HepG2 (cell line): ENCODE results near the gene NPEPL1. TPM values are rescaled to one million over a fixed set of nuclear protein-coding genes. Genes with fewer than 3 reads are reported as not detected.

ENCODE experiments used
- ATAC-seq: fragments of 200-7000 bp; cut with Tn5 transposase; 3 replicates; pipeline ENCODE4 v1.9.1; 2020; ENCODE audit warnings: mild to moderate bottlenecking, moderate library complexity
- BruUV-seq: library from RNA; stranded (reverse); fragments of 400-500 nt; replicated peaks from 2 replicates; lab custom pipeline; 2021; lab: Mats Ljungman, UMichigan
- CTCF ChIA-PET: fragments of 300-600 bp; formaldehyde crosslinking; extraction: SDS; loops from one replicate; lab custom pipeline; 2021; ENCODE audit warnings: low total read pairs, inconsistent platforms, low intra/inter-chr PET ratio; lab: Yijun Ruan, JAX
- POLR2A ChIA-PET: fragments of 350-600 bp; sonication (Branson Sonifier 250); formaldehyde crosslinking; loops from one replicate; lab custom pipeline; 2020; ENCODE audit warnings: antibody characterized with exemption, inconsistent platforms; lab: Yijun Ruan, JAX
- DNase-seq: peaks from one replicate; pipeline ENCODE4 v3.0.0-alpha.2; 2015; ENCODE audit warnings: low spot score
- FAIRE-seq: peaks from 3 replicates; lab custom pipeline; 2011; peaks lifted over from hg19 to GRCh38; lab: Jason Lieb, UNC
- H2AFZ ChIP-seq: one replicate; pipeline ENCODE4 v1.6.1; 2011; ENCODE audit warnings: low read length, inconsistent platforms
- H3K27ac ChIP-seq: fragments of 300-600 bp; 3 replicates; pipeline ENCODE4 v1.8.0; 2011; ENCODE audit warnings: mixed run types, mild to moderate bottlenecking, mixed read lengths, low read length, inconsistent platforms; ENCODE audit not compliant: insufficient read depth; ENCODE audit errors: extremely low read length
- H3K27me3 ChIP-seq, 2 experiments: fragments of 200-600 bp in 1 of 2; 2 replicates in 1 of 2; 3 replicates in 1 of 2; pipeline versions ENCODE4 v1.6.0 to v1.8.0; 2011; ENCODE audit warnings: low read length in 2 of 2, mild to moderate bottlenecking in 2 of 2, moderate library complexity in 2 of 2, inconsistent platforms in 1 of 2; ENCODE audit not compliant: insufficient read depth in 2 of 2, control insufficient read depth in 1 of 2
- H3K36me3 ChIP-seq, 2 experiments: fragments of 200-600 bp in 1 of 2; replicated peaks in 1 of 2; 2 replicates in 1 of 2; 3 replicates in 1 of 2; pipeline versions ENCODE4 v1.5.1 to v1.8.0; 2011; ENCODE audit warnings: low read length in 2 of 2, inconsistent platforms in 1 of 2; ENCODE audit not compliant: insufficient read depth in 2 of 2, control insufficient read depth in 1 of 2
- H3K4me1 ChIP-seq: 2 replicates; pipeline ENCODE4 v1.5.1; 2012; ENCODE audit warnings: low read length, inconsistent platforms; ENCODE audit not compliant: insufficient read depth
- H3K4me2 ChIP-seq: 2 replicates; pipeline ENCODE4 v1.6.0; 2011; ENCODE audit warnings: low read depth, low read length, inconsistent platforms
- H3K4me3 ChIP-seq, 3 experiments: fragments of 200-600 bp in 1 of 3; sonication (generic), shearing (Covaris generic) in 1 of 3; replicated peaks in 1 of 3; 2 replicates each; pipeline ENCODE4 v1.5.1; 2011 to 2016; ENCODE audit warnings: low read length in 3 of 3, inconsistent platforms in 2 of 3, low read depth in 2 of 3, mild to moderate bottlenecking in 2 of 3, control low read depth in 1 of 3, mixed read lengths in 1 of 3; ENCODE audit not compliant: insufficient read depth in 1 of 3
- H3K79me2 ChIP-seq: one replicate; pipeline ENCODE4 v1.6.1; 2011; ENCODE audit warnings: low read length, inconsistent platforms; ENCODE audit not compliant: insufficient read depth
- H3K9ac ChIP-seq: 2 replicates; pipeline ENCODE4 v1.6.0; 2011; ENCODE audit warnings: mild to moderate bottlenecking, low read depth, low read length, inconsistent platforms; ENCODE audit not compliant: insufficient read depth
- H3K9me3 ChIP-seq: 2 replicates; pipeline ENCODE4 v1.5.1; 2012; ENCODE audit warnings: mild to moderate bottlenecking, low read length
- H4K20me1 ChIP-seq: 2 replicates; pipeline ENCODE4 v1.6.0; 2011; ENCODE audit warnings: inconsistent platforms, mild to moderate bottlenecking, low read length, moderate library complexity; ENCODE audit not compliant: insufficient read depth
- CBX2 ChIP-seq, 2 experiments: fragments of 200-600 bp in 1 of 2; sonication (generic); formaldehyde crosslinking in 1 of 2; IDR thresholded peaks; 2 replicates each; pipeline versions ENCODE4 v1.7.0 to v1.8.1; 2018 to 2022; ENCODE audit warnings: low read depth in 2 of 2, low read length in 1 of 2, mild to moderate bottlenecking in 1 of 2, missing genetic modification reagents in 1 of 2
- GABPA ChIP-seq, 2 experiments: IDR thresholded peaks; 2 replicates each; pipeline ENCODE4 v1.6.1; 2011 to 2016; ENCODE audit warnings: low read depth in 2 of 2, low read length in 1 of 2, missing biosample characterization in 1 of 2, missing genetic modification characterization in 1 of 2
- GFI1 ChIP-seq: sonication (generic); formaldehyde crosslinking; IDR thresholded peaks from 2 replicates; pipeline ENCODE4 v1.5.0; 2020; ENCODE audit warnings: missing genetic modification reagents, mild to moderate bottlenecking, borderline replicate concordance
- ZNF326 ChIP-seq: sonication (generic); formaldehyde crosslinking; IDR thresholded peaks from 2 replicates; pipeline ENCODE4 v1.4.0; 2020; ENCODE audit warnings: missing genetic modification reagents, borderline replicate concordance
- WGBS: methylation state at CpG from one replicate; pipeline ENCODE4 v1.1.6; 2017; ENCODE audit warnings: low lambda C conversion rate; 5-methylcytosine and 5-hydroxymethylcytosine counted together
- in situ Hi-C: cut with HindIII; loops from 2 replicates; pipeline ENCODE4 v1.10.0; 2017; ENCODE audit warnings: low pct_unique_long_range_greater_than_20kb; ENCODE audit not compliant: extremely low pct_ligation_motif_present
- intact Hi-C: fragments of 100-400 bp; cut with micrococcal nuclease; formaldehyde crosslinking; loops from one replicate; pipeline ENCODE4 v1.10.0; 2022; ENCODE audit not compliant: unreplicated experiment
- polyA plus RNA-seq, 8 experiments: library from polyadenylated mRNA; depleted of rRNA in 3 of 8; stranded (reverse) in 7 of 8; unstranded in 1 of 8; fragments of >200 nt; fragmentation: Illumina TruSeq in 4 of 8; extraction: Trizol in 4 of 8; gene quantifications; 2 replicates each; pipeline versions ENCODE4 v1.2.1 to v1.2.3, GENCODE V29; 2011 to 2016; ENCODE audit warnings: low read depth in 4 of 8, missing spikeins in 1 of 8, mixed read lengths in 1 of 8; ENCODE audit not compliant: insufficient read depth in 1 of 8
- total RNA-seq, 5 experiments: library from RNA; depleted of rRNA; stranded (reverse); fragments of >200 nt; fragmentation: Illumina TruSeq; extraction: Trizol; gene quantifications; 2 replicates each; pipeline ENCODE4 v1.2.3, GENCODE V29; 2016; ENCODE audit warnings: low read depth in 1 of 5
- TF ChIP-seq, protein P1 (sequence below): sonication (generic); formaldehyde crosslinking; IDR thresholded peaks from 2 replicates; pipeline ENCODE4; 2020; ENCODE audit warnings: missing genetic modification reagents, mild to moderate bottlenecking, borderline replicate concordance
- TF ChIP-seq, protein P2 (sequence below), 2 experiments: sonication (generic) in 1 of 2; formaldehyde crosslinking in 1 of 2; IDR thresholded peaks; 2 replicates each; pipeline versions ENCODE4 v1.6.1 to v1.9.0; 2014 to 2022; ENCODE audit warnings: antibody characterized with exemption in 1 of 2, borderline replicate concordance in 1 of 2, inconsistent platforms in 1 of 2, low read depth in 1 of 2, missing genetic modification reagents in 1 of 2

The NPEPL1 gene
- total and polyA plus RNA-seq, 2 of the 13 experiments (the other 11 are each of a cell fraction or from before 2014, with no cell fraction given) = 4.1 to 7.5 TPM

DNA sequence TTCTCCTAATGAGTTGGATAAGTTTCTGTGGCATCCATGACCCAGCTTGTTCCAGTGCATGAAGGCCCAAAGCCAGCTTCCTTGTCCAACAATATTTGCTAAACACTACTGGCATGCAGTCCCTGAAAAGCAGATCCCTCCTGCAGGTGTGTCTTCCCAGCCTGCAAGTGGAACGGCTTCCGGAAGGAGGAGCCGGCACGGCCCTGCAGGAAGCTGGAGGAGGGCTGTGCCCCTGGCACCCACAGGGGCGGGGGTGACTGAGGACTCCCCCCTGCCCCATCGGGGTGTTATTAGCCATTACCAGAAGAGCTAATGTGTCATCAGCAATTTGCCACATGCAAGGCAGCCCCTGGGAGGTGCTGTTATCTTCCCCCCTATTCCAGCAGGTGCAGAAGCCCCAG lies 27.4 kb downstream of the NPEPL1 start:
- Histone ChIP-seq H3K9me3 (no peaks in the 10 kb centered on the region), H4K20me1 (no peaks in the 10 kb centered on the region; the same call in 1 of the 2 replicates), H3K4me2 (no peak overlapping the region), H3K79me2 (no peaks in the 10 kb centered on the region), H3K4me1 (peaks cover 23% of the 10 kb centered on the region), H3K36me3 (no peaks in the 10 kb centered on the region), H3K4me3 (no peak overlapping the region), H3K27me3 (peaks cover 16 to 52% of the 10 kb centered on the region in 2 experiments), H3K27ac (no peak overlapping the region), H2AFZ (no peak overlapping the region), H3K9ac (no peak overlapping the region)
- intact Hi-C loops (no loop called here), in situ Hi-C loops (no loop called here)
- ChIA-PET CTCF (no interaction called here), POLR2A (no interaction called here)
- no TSS peak for BruUV-seq
- FAIRE-seq = no peak
- TF ChIP-seq GABPA (IDR thresholded peaks at IDR 0.05; ENCODE audit: low read depth, low read length) = no peak
- TF ChIP-seq GABPA (CRISPR knock-in tag; IDR thresholded peaks at IDR 0.05; ENCODE audit: low read depth) = no peak
- TF ChIP-seq GFI1 (CRISPR knock-in tag) = no peak
- TF ChIP-seq, protein P1, sequence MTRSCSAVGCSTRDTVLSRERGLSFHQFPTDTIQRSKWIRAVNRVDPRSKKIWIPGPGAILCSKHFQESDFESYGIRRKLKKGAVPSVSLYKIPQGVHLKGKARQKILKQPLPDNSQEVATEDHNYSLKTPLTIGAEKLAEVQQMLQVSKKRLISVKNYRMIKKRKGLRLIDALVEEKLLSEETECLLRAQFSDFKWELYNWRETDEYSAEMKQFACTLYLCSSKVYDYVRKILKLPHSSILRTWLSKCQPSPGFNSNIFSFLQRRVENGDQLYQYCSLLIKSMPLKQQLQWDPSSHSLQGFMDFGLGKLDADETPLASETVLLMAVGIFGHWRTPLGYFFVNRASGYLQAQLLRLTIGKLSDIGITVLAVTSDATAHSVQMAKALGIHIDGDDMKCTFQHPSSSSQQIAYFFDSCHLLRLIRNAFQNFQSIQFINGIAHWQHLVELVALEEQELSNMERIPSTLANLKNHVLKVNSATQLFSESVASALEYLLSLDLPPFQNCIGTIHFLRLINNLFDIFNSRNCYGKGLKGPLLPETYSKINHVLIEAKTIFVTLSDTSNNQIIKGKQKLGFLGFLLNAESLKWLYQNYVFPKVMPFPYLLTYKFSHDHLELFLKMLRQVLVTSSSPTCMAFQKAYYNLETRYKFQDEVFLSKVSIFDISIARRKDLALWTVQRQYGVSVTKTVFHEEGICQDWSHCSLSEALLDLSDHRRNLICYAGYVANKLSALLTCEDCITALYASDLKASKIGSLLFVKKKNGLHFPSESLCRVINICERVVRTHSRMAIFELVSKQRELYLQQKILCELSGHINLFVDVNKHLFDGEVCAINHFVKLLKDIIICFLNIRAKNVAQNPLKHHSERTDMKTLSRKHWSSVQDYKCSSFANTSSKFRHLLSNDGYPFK = no peak
- no peak for TF ChIP-seq ZNF326 (CRISPR knock-in tag)
- TF ChIP-seq, protein P2, sequence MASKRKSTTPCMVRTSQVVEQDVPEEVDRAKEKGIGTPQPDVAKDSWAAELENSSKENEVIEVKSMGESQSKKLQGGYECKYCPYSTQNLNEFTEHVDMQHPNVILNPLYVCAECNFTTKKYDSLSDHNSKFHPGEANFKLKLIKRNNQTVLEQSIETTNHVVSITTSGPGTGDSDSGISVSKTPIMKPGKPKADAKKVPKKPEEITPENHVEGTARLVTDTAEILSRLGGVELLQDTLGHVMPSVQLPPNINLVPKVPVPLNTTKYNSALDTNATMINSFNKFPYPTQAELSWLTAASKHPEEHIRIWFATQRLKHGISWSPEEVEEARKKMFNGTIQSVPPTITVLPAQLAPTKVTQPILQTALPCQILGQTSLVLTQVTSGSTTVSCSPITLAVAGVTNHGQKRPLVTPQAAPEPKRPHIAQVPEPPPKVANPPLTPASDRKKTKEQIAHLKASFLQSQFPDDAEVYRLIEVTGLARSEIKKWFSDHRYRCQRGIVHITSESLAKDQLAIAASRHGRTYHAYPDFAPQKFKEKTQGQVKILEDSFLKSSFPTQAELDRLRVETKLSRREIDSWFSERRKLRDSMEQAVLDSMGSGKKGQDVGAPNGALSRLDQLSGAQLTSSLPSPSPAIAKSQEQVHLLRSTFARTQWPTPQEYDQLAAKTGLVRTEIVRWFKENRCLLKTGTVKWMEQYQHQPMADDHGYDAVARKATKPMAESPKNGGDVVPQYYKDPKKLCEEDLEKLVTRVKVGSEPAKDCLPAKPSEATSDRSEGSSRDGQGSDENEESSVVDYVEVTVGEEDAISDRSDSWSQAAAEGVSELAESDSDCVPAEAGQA (IDR thresholded peaks at IDR 0.05; ENCODE audit: low read depth) = no peak
- TF ChIP-seq, protein P2 (CRISPR knock-in tag; IDR thresholded peaks at IDR 0.05; ENCODE audit: borderline replicate concordance) = no peak
- TF ChIP-seq CBX2 (IDR thresholded peaks at IDR 0.05; ENCODE audit: low read depth, low read length) = no peak
- no peak for TF ChIP-seq CBX2 (CRISPR knock-in tag; IDR thresholded peaks at IDR 0.05; ENCODE audit: low read depth)
- no peak for DNase-seq
- WGBS = 35% methylated on average over 6 of the region's 6 CpGs
- ATAC-seq = no peak
